ENCODE results near the gene ACAP2. TPM values are rescaled to one million over a fixed set of nuclear protein-coding genes. Genes with fewer than 3 reads are reported as not detected.

The ACAP2 gene
- polyA plus RNA-seq, 1 donor from 2014 or later = 88.7 TPM

GRCh38 chr3:195394024-195394423 is 48.8 kb downstream of the ACAP2 start:
- H3K9me2 ChIP-seq (ENCODE audit: insufficient read depth, low read length) = no peaks in the 10 kb centered on the region
- H4K20me1 ChIP-seq (ENCODE audit: insufficient read depth) = no peaks in the 10 kb centered on the region
- H3K4me2 ChIP-seq (ENCODE audit: low read length) = no peak overlapping the region
- TF ChIP-seq TAF1 (IDR thresholded peaks at IDR 0.05; ENCODE audit: low read depth) (no peak), SMC3 (conservative IDR thresholded peaks at IDR 0.05; ENCODE audit: poor library complexity) (no peak), CTCF (IDR thresholded peaks at IDR 0.05; ENCODE audit: poor library complexity, severe bottlenecking) (no peak), POLR2AphosphoS5 (IDR thresholded peaks at IDR 0.05) (no peak), REST (IDR thresholded peaks at IDR 0.05; ENCODE audit: borderline replicate concordance) (no peak), EZH2 (IDR thresholded peaks at IDR 0.05; ENCODE audit: borderline replicate concordance, insufficient read depth, low read length, poor library complexity, severe bottlenecking) (no peak), MXI1 (conservative IDR thresholded peaks at IDR 0.05; ENCODE audit: poor library complexity, severe bottlenecking) (no peak), RAD21 (conservative IDR thresholded peaks at IDR 0.05) (no peak), EP300 (conservative IDR thresholded peaks at IDR 0.05; ENCODE audit: poor library complexity, severe bottlenecking) (no peak)
- no peak overlapping the region for H3K4me3 ChIP-seq (ENCODE audit: low read length)
- H3K79me2 ChIP-seq (replicated peaks; ENCODE audit: insufficient read depth, low read length) = no peaks in the 10 kb centered on the region
- H3K27ac ChIP-seq (ENCODE audit: low read length) = no peak overlapping the region
- no peaks in the 10 kb centered on the region for H3K36me3 ChIP-seq (ENCODE audit: insufficient read depth, low read length)
- no peaks in the 10 kb centered on the region for H3F3A ChIP-seq (ENCODE audit: insufficient read depth, low read length, poor library complexity, severe bottlenecking)
- H2AFZ ChIP-seq (ENCODE audit: low read depth, low read length) = no peak overlapping the region
- H3K9ac ChIP-seq (ENCODE audit: low read length) = no peak overlapping the region
- no peaks in the 10 kb centered on the region for H3K27me3 ChIP-seq (ENCODE audit: insufficient read depth, low read depth, low read length)
- no peaks in the 10 kb centered on the region for H3K9me3 ChIP-seq (ENCODE audit: low read length)

GRCh38 chr3:195388380-195388779 is 54.4 kb downstream of the ACAP2 start:
- Histone ChIP-seq H3K9me3 (ENCODE audit: low read length) (no peaks in the 10 kb centered on the region), H2AFZ (ENCODE audit: low read depth, low read length) (no peak overlapping the region), H3K79me2 (replicated peaks; ENCODE audit: insufficient read depth, low read length) (no peaks in the 10 kb centered on the region), H3K36me3 (ENCODE audit: insufficient read depth, low read length) (no peaks in the 10 kb centered on the region), H3K4me2 (ENCODE audit: low read length) (no peak overlapping the region), H3K4me3 (ENCODE audit: low read length) (no peak overlapping the region), H3F3A (ENCODE audit: insufficient read depth, low read length, poor library complexity, severe bottlenecking) (no peaks in the 10 kb centered on the region), H3K27ac (ENCODE audit: low read length) (no peak overlapping the region), H3K27me3 (ENCODE audit: insufficient read depth, low read depth, low read length) (no peaks in the 10 kb centered on the region), H3K9me2 (ENCODE audit: insufficient read depth, low read length) (no peaks in the 10 kb centered on the region), H3K9ac (ENCODE audit: low read length) (no peak overlapping the region), H4K20me1 (ENCODE audit: insufficient read depth) (no peaks in the 10 kb centered on the region)
- TF ChIP-seq RAD21 (conservative IDR thresholded peaks at IDR 0.05) = no peak
- no peak for TF ChIP-seq CTCF (IDR thresholded peaks at IDR 0.05; ENCODE audit: poor library complexity, severe bottlenecking)
- TF ChIP-seq EP300 (conservative IDR thresholded peaks at IDR 0.05; ENCODE audit: poor library complexity, severe bottlenecking) = no peak
- TF ChIP-seq POLR2AphosphoS5 (IDR thresholded peaks at IDR 0.05) = no peak
- no peak for TF ChIP-seq SMC3 (conservative IDR thresholded peaks at IDR 0.05; ENCODE audit: poor library complexity)
- no peak for TF ChIP-seq EZH2 (IDR thresholded peaks at IDR 0.05; ENCODE audit: borderline replicate concordance, insufficient read depth, low read length, poor library complexity, severe bottlenecking)
- TF ChIP-seq MXI1 (conservative IDR thresholded peaks at IDR 0.05; ENCODE audit: poor library complexity, severe bottlenecking) = no peak
- no peak for TF ChIP-seq REST (IDR thresholded peaks at IDR 0.05; ENCODE audit: borderline replicate concordance)
- TF ChIP-seq TAF1 (IDR thresholded peaks at IDR 0.05; ENCODE audit: low read depth) = no peak
